ENCODE data around the gene RSPO1. TPM values are rescaled to one million over a fixed set of nuclear protein-coding genes. Genes with fewer than 3 reads are reported as not detected.

RSPO1 gene
- total and polyA plus RNA-seq, 2 of the 4 experiments (the other 2 are of a cell fraction), result not detected

DNA sequence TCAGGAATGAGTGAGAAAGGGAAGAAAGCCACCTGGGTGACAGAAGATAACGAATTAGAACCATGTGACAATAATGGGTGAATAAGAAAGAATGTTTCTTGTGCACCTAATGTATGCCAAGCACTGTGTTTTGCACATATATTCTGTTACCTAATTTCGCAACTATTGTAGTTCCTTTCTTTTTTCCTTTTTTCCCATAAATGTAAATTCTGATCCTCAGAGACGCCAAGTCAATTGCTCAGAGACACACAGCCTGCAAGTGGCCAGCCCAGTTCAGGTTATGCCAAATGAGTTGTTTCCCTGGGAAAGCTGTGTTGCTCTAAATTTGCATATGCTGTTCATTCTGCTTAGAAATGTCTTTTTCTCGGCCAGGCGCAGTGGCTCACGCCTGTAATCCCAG, 1.7 kb upstream of the RSPO1 start:
- no peaks in the 10 kb centered on the region for H3K9me1 ChIP-seq (ENCODE audit: insufficient read depth, low read length)
- no peak overlapping the region for H3K23ac ChIP-seq (ENCODE audit: low read depth, low read length)
- no CpG with 5 or more reads among the region's 6 CpGs for WGBS, 2 experiments (ENCODE audit: extremely low coverage in 2 of 2, insufficient read length in 1 of 2)
- H4K91ac ChIP-seq (ENCODE audit: insufficient read depth, low read depth, low read length), result no peak overlapping the region
- H2BK5ac ChIP-seq (ENCODE audit: low read depth, low read length, poor library complexity, severe bottlenecking), result no peak overlapping the region
- H3K18ac ChIP-seq (ENCODE audit: low read depth, low read length), result no peak overlapping the region
- no peak overlapping the region for H2BK15ac ChIP-seq (ENCODE audit: low read depth, low read length)
- no peak overlapping the region for H3K27ac ChIP-seq (ENCODE audit: insufficient read depth, low read length)
- H2AK5ac ChIP-seq (ENCODE audit: low read depth, low read length), result no peak overlapping the region
- ATAC-seq (ENCODE audit: low read depth) (no peak), DNase-seq (no peak)
- no peaks in the 10 kb centered on the region for H3K36me3 ChIP-seq (ENCODE audit: control insufficient read depth, insufficient read depth, low read length)
- in situ Hi-C loops (cut with MboI; ENCODE audit: low sequenced_read_pairs) (no loop called here), dilution Hi-C loops (cut with HindIII; ENCODE audit: low sequenced_read_pairs, unreplicated experiment) (no loop called here), intact Hi-C loops (cut with micrococcal nuclease) (no loop called here)
- no peak overlapping the region for H4K5ac ChIP-seq (ENCODE audit: low read depth, low read length)
- H3K4me1 ChIP-seq (ENCODE audit: control insufficient read depth, insufficient read depth, low read length), result no peaks in the 10 kb centered on the region
- no peaks in the 10 kb centered on the region; the same call in 1 of the 2 replicates for H3K9me3 ChIP-seq (ENCODE audit: control insufficient read depth, insufficient read depth, low read length)
- H3K4me2 ChIP-seq (ENCODE audit: low read depth, low read length), result no peak overlapping the region
- no peak overlapping the region for H2AK9ac ChIP-seq (replicated peaks; ENCODE audit: low read depth, low read length, poor library complexity)
- no peaks in the 10 kb centered on the region for H3K79me1 ChIP-seq (ENCODE audit: low read depth in 1 of 2, low read length in 2 of 2)
- TF ChIP-seq SMC3 (IDR thresholded peaks at IDR 0.05; ENCODE audit: low read depth, low read length) (no peak), CEBPB (IDR thresholded peaks at IDR 0.05; ENCODE audit: low read depth, low read length) (peak; percentile 51; the same call in 1 of the 2 replicates), POLR2A (IDR thresholded peaks at IDR 0.05; ENCODE audit: low read depth, low read length) (no peak)
- no peak overlapping the region for H3K56ac ChIP-seq (ENCODE audit: extremely low read depth, insufficient read depth, low read length)
- POLR2A ChIA-PET (ENCODE audit: unreplicated experiment), result no interaction called here
- no peak overlapping the region for H3K14ac ChIP-seq (replicated peaks; ENCODE audit: low read depth, low read length)
- no peak overlapping the region for H4K8ac ChIP-seq (ENCODE audit: low read depth in 2 of 2, low read length in 2 of 2)
- CTCF ChIA-PET, result no interaction called here
- no peaks in the 10 kb centered on the region for H4K20me1 ChIP-seq (ENCODE audit: insufficient read depth, low read length)
- no TSS peak for BruUV-seq (replicated peaks)
- H3K9ac ChIP-seq (ENCODE audit: low read depth, low read length), result no peak overlapping the region
- no peak overlapping the region for H3K4ac ChIP-seq (ENCODE audit: low read depth, low read length)
- H2BK120ac ChIP-seq (ENCODE audit: low read depth, low read length), result no peak overlapping the region
- no peak overlapping the region for H2AFZ ChIP-seq (replicated peaks; ENCODE audit: low read length, poor library complexity)
- H3K27me3 ChIP-seq (ENCODE audit: control insufficient read depth, insufficient read depth, low read length), result peaks cover 73% of the 10 kb centered on the region
- no peak overlapping the region for H2BK20ac ChIP-seq (ENCODE audit: low read depth, low read length)
- no peak overlapping the region for H3K4me3 ChIP-seq (ENCODE audit: insufficient read depth, low read depth, low read length)

Data from IMR-90 (cell line).